A673 (cell line): ENCODE results near the gene CFAP97D2. TPM values are rescaled to one million over a fixed set of nuclear protein-coding genes. Genes with fewer than 3 reads are reported as not detected.

Experiments used
- BruUV-seq: library from RNA; stranded (reverse); fragments of 400-500 nt; replicated peaks from 2 replicates; lab custom pipeline; 2021; lab: Mats Ljungman, UMichigan
- CTCF ChIA-PET: fragments of 300-600 bp; sonication (Branson Sonifier 250); formaldehyde crosslinking; loops from one replicate; lab custom pipeline; 2022; ENCODE audit warnings: antibody characterized with exemption; lab: Charles Lee
- POLR2A ChIA-PET: fragments of 300-600 bp; sonication (Branson Sonifier 250); formaldehyde crosslinking; loops from one replicate; lab custom pipeline; 2022; ENCODE audit warnings: antibody characterized with exemption; ENCODE audit not compliant: low non-redundant PET; lab: Charles Lee
- DNase-seq: peaks from one replicate; pipeline ENCODE4 v3.0.0-alpha.2; 2015; ENCODE audit warnings: low spot score
- H3K27ac ChIP-seq: fragments of 200-600 bp; sonication (generic); 2 replicates; pipeline ENCODE4 v1.5.1; 2016; ENCODE audit warnings: mixed run types, low read depth, mild to moderate bottlenecking, mixed read lengths, antibody characterized with exemption, low read length; ENCODE audit not compliant: poor library complexity, severe bottlenecking
- H3K27me3 ChIP-seq: fragments of 200-600 bp; sonication (generic); replicated peaks from 2 replicates; pipeline ENCODE4 v1.6.1; 2017; ENCODE audit warnings: mixed run types, low read depth, mild to moderate bottlenecking, mixed read lengths, antibody characterized with exemption, low read length; ENCODE audit not compliant: insufficient read depth, poor library complexity
- H3K36me3 ChIP-seq: fragments of 200-600 bp; sonication (generic); 2 replicates; pipeline ENCODE4 v1.6.1; 2016; ENCODE audit warnings: mixed run types, mild to moderate bottlenecking, mixed read lengths, antibody characterized with exemption, low read length; ENCODE audit not compliant: insufficient read depth, poor library complexity, severe bottlenecking
- H3K4me1 ChIP-seq: fragments of 200-600 bp; sonication (generic); 2 replicates; pipeline ENCODE4 v1.6.1; 2017; ENCODE audit warnings: mixed run types, mild to moderate bottlenecking, mixed read lengths, antibody characterized with exemption, low read length; ENCODE audit not compliant: insufficient read depth, poor library complexity, severe bottlenecking
- H3K4me3 ChIP-seq: fragments of 200-600 bp; sonication (generic); 2 replicates; pipeline ENCODE4 v1.5.1; 2016; ENCODE audit warnings: low read depth, mixed run types, mild to moderate bottlenecking, mixed read lengths, low read length; ENCODE audit not compliant: poor library complexity, severe bottlenecking
- H3K9me3 ChIP-seq: fragments of 200-600 bp; sonication (generic); 2 replicates; pipeline ENCODE4 v1.6.1; 2016; ENCODE audit warnings: mixed run types, low read depth, mild to moderate bottlenecking, mixed read lengths, antibody characterized with exemption, low read length; ENCODE audit not compliant: poor library complexity, severe bottlenecking
- CTCF ChIP-seq: fragments of 300-800, 200-600 bp; sonication (generic); conservative IDR thresholded peaks from 2 replicates; pipeline ENCODE4 v1.5.1; 2017; ENCODE audit warnings: low read depth, mild to moderate bottlenecking, antibody characterized with exemption, low read length, moderate library complexity, mixed read lengths
- EZH2 ChIP-seq: fragments of 200-600 bp; sonication (generic); IDR thresholded peaks from 2 replicates; pipeline ENCODE4 v1.6.1; 2017; ENCODE audit warnings: borderline replicate concordance, low read depth, mild to moderate bottlenecking, mixed read lengths, antibody characterized with exemption, low read length; ENCODE audit not compliant: poor library complexity, severe bottlenecking
- intact Hi-C: fragments of 100-400 bp; cut with micrococcal nuclease; formaldehyde crosslinking; loops from one replicate; pipeline ENCODE4 v1.10.0; 2022; ENCODE audit not compliant: unreplicated experiment
- total RNA-seq: library from RNA; stranded (reverse); gene quantifications from 2 replicates; pipeline ENCODE4 v1.2.3, GENCODE V29; 2021

Gene CFAP97D2
- total RNA-seq, 1 experiment from 2014 or later: not detected

GRCh38 chr13:114154476-114154875 is 24.6 kb upstream of the CFAP97D2 start:
- no peak overlapping the region for H3K27ac ChIP-seq
- no peaks in the 10 kb centered on the region for H3K27me3 ChIP-seq
- intact Hi-C loops: no loop called here
- ChIA-PET CTCF (no interaction called here), POLR2A (no interaction called here)
- no peaks in the 10 kb centered on the region for H3K9me3 ChIP-seq
- DNase-seq: no peak
- BruUV-seq: no TSS peak
- H3K4me3 ChIP-seq: no peak overlapping the region
- H3K36me3 ChIP-seq: no peaks in the 10 kb centered on the region
- H3K4me1 ChIP-seq: no peaks in the 10 kb centered on the region
- TF ChIP-seq EZH2 (no peak), CTCF (no peak)

GRCh38 chr13:114155320-114155719 is 23.7 kb upstream of the CFAP97D2 start:
- H3K27me3 ChIP-seq: no peaks in the 10 kb centered on the region
- TF ChIP-seq EZH2 (no peak), CTCF (no peak)
- intact Hi-C loops: no loop called here
- H3K36me3 ChIP-seq: no peaks in the 10 kb centered on the region
- CTCF ChIA-PET: no interaction called here
- H3K9me3 ChIP-seq: no peaks in the 10 kb centered on the region
- BruUV-seq: no TSS peak
- no peak for DNase-seq
- no peak overlapping the region for H3K4me3 ChIP-seq
- POLR2A ChIA-PET: no interaction called here
- H3K27ac ChIP-seq: no peak overlapping the region
- no peaks in the 10 kb centered on the region for H3K4me1 ChIP-seq

GRCh38 chr13:114155926-114156883 is 22.9 kb upstream of the CFAP97D2 start:
- CTCF ChIA-PET: no interaction called here

More at GRCh38 chr13:114155926-114156883, 22.9 kb upstream of the CFAP97D2 start:
- H3K27ac ChIP-seq: no peak overlapping the region
- POLR2A ChIA-PET: interaction anchor here (0.6 kb wide), 1 partner anchor 46 kb away, joined by 5 read pairs; no protein-coding TSS in a partner anchor
- TF ChIP-seq EZH2 (no peak), CTCF (no peak)
- no peak overlapping the region for H3K4me3 ChIP-seq
- H3K9me3 ChIP-seq: no peaks in the 10 kb centered on the region
- intact Hi-C loops: no loop called here
- no peaks in the 10 kb centered on the region for H3K4me1 ChIP-seq
- no peaks in the 10 kb centered on the region for H3K27me3 ChIP-seq
- no TSS peak for BruUV-seq
- no peak for DNase-seq
- H3K36me3 ChIP-seq: no peaks in the 10 kb centered on the region
